WTC11 (cell line): Measurements from ENCODE around the gene TESK2. TPM values are rescaled to one million over a fixed set of nuclear protein-coding genes. Genes with fewer than 3 reads are reported as not detected.

Source experiments
- ATAC-seq: fragments of 200-7000 bp; cut with Tn5 transposase; 2 replicates; pipeline ENCODE4 v1.10.0; 2021; ENCODE audit warnings: mild to moderate bottlenecking, moderate library complexity
- CTCF ChIA-PET: fragments of 300-600 bp; sonication (Branson Sonifier 250); formaldehyde crosslinking; loops from one replicate; lab custom pipeline; 2021; ENCODE audit warnings: antibody characterized with exemption; lab: Charles Lee
- POLR2A ChIA-PET: fragments of 350-600 bp; sonication (Branson Sonifier 250); formaldehyde crosslinking; loops from one replicate; lab custom pipeline; 2021; ENCODE audit warnings: antibody characterized with exemption; lab: Charles Lee
- DNase-seq: peaks from one replicate; pipeline ENCODE4 v3.0.0; 2021; ENCODE audit warnings: low spot score
- H3K27ac Mint-ChIP-seq: 2 replicates; pipeline ENCODE4 v1.8.0; 2021; ENCODE audit warnings: mixed read lengths
- H3K27me3 Mint-ChIP-seq: 2 replicates; pipeline ENCODE4 v1.8.0; 2021; ENCODE audit warnings: low read depth, mild to moderate bottlenecking, moderate library complexity, mixed read lengths
- H3K36me3 Mint-ChIP-seq: 2 replicates; pipeline ENCODE4 v1.8.0; 2021; ENCODE audit warnings: mixed read lengths
- H3K4me1 Mint-ChIP-seq: 2 replicates; pipeline ENCODE4 v1.8.0; 2022; ENCODE audit warnings: mixed read lengths
- H3K4me3 Mint-ChIP-seq: 2 replicates; pipeline ENCODE4 v1.8.0; 2021; ENCODE audit warnings: mild to moderate bottlenecking, moderate library complexity, mixed read lengths
- H3K9me3 Mint-ChIP-seq: 2 replicates; pipeline ENCODE4 v1.8.0; 2021; ENCODE audit warnings: mixed read lengths
- CREM ChIP-seq: sonication (generic); formaldehyde crosslinking; IDR thresholded peaks from 2 replicates; pipeline ENCODE4 v1.8.1; 2022; ENCODE audit warnings: mild to moderate bottlenecking, missing genetic modification reagents, moderate library complexity
- E2F4 ChIP-seq: sonication (generic); formaldehyde crosslinking; IDR thresholded peaks from 2 replicates; pipeline ENCODE4 v1.8.1; 2022; ENCODE audit warnings: low read depth, mild to moderate bottlenecking, moderate library complexity, missing genetic modification reagents, borderline replicate concordance
- FOXK1 ChIP-seq: sonication (generic); formaldehyde crosslinking; IDR thresholded peaks from 2 replicates; pipeline ENCODE4 v1.8.0; 2022; ENCODE audit warnings: mild to moderate bottlenecking, moderate library complexity, missing genetic modification reagents
- HMGXB4 ChIP-seq: sonication (generic); formaldehyde crosslinking; IDR thresholded peaks from 2 replicates; pipeline ENCODE4 v1.8.1; 2023; ENCODE audit warnings: mild to moderate bottlenecking, moderate library complexity, missing genetic modification reagents
- MXD4 ChIP-seq: fragments of 250-450 bp; sonication (Bioruptor Pico); IDR thresholded peaks from 2 replicates; pipeline ENCODE4 v1.8.0; 2021; ENCODE audit warnings: mild to moderate bottlenecking, moderate library complexity, borderline replicate concordance
- NFATC4 ChIP-seq: fragments of 250-450 bp; sonication (Bioruptor Pico); IDR thresholded peaks from 2 replicates; pipeline ENCODE4 v1.9.0; 2021; ENCODE audit warnings: mild to moderate bottlenecking
- NR1H2 ChIP-seq: sonication (generic); formaldehyde crosslinking; IDR thresholded peaks from 2 replicates; pipeline ENCODE4 v1.9.0; 2021; ENCODE audit warnings: mild to moderate bottlenecking, moderate library complexity, missing genetic modification reagents
- SP1 ChIP-seq: sonication (generic); formaldehyde crosslinking; conservative IDR thresholded peaks from 2 replicates; pipeline ENCODE4 v1.8.1; 2022; ENCODE audit warnings: missing genetic modification reagents
- STAT6 ChIP-seq: sonication (generic); formaldehyde crosslinking; conservative IDR thresholded peaks from 2 replicates; pipeline ENCODE4 v1.8.1; 2023; ENCODE audit warnings: mild to moderate bottlenecking, low read depth, missing genetic modification reagents, moderate library complexity
- total RNA-seq: library from RNA; stranded (reverse); gene quantifications from 3 replicates; pipeline ENCODE4 v1.2.3, GENCODE V29; 2021
- TF ChIP-seq, protein P1 (sequence below): sonication (generic); formaldehyde crosslinking; IDR thresholded peaks from 2 replicates; pipeline ENCODE4 v1.8.1; 2022; ENCODE audit warnings: mild to moderate bottlenecking, missing genetic modification reagents, moderate library complexity, borderline replicate concordance
- TF ChIP-seq, protein P2 (sequence below): sonication (generic); formaldehyde crosslinking; IDR thresholded peaks from 2 replicates; pipeline ENCODE4 v1.8.1; 2022; ENCODE audit warnings: low read depth, missing genetic modification reagents, borderline replicate concordance
- TF ChIP-seq, protein P3 (sequence below): sonication (generic); formaldehyde crosslinking; IDR thresholded peaks from 2 replicates; pipeline ENCODE4 v1.8.1; 2023; ENCODE audit warnings: mild to moderate bottlenecking, missing genetic modification reagents, moderate library complexity
- TF ChIP-seq, protein P4 (sequence below): sonication (generic); formaldehyde crosslinking; conservative IDR thresholded peaks from 2 replicates; pipeline ENCODE4 v1.8.1; 2022; ENCODE audit warnings: mild to moderate bottlenecking, missing genetic modification reagents
- TF ChIP-seq, protein P5 (sequence below): sonication (generic); formaldehyde crosslinking; IDR thresholded peaks from 2 replicates; pipeline ENCODE4 v1.8.0; 2022; ENCODE audit warnings: mild to moderate bottlenecking, missing genetic modification reagents
- TF ChIP-seq, protein P6 (sequence below): fragments of 250-450 bp; sonication (Bioruptor Pico); IDR thresholded peaks from 2 replicates; pipeline ENCODE4 v1.9.0; 2021; ENCODE audit warnings: moderate library complexity, mild to moderate bottlenecking, inconsistent platforms, borderline replicate concordance

The TESK2 gene
- total RNA-seq, 1 experiment from 2014 or later: 13.3 TPM

DNA sequence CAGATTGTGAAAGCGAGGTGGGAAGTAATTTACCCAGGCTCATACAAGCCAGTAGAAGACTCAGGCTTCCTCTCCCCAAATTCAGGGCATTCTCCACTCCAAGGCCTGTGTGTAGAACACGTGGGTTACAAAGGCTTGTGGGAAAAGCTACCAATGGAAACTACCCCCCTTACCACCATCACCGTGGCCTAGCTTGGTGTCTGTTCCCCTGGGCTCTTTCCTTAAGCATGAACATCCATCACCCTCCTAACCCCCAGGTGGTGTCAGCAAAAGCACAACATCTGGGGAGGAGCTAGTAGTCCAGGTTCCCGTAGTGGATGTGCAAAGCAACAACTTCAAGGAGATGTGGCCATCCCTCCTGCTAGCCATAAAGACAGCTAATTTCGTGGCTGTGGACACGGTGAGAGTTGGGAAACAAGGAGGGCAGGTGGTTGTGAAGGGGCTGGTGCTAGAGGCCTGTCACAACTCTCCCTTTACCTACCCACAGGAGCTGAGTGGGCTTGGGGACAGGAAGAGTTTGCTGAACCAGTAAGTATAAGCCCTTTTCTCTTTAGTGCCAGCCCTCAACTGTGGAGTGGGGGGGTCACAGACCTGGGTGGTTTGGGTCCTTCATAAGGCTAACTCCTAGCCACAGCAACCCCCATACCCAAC, 150.0 kb downstream of the TESK2 start:
- TF ChIP-seq, protein P1, sequence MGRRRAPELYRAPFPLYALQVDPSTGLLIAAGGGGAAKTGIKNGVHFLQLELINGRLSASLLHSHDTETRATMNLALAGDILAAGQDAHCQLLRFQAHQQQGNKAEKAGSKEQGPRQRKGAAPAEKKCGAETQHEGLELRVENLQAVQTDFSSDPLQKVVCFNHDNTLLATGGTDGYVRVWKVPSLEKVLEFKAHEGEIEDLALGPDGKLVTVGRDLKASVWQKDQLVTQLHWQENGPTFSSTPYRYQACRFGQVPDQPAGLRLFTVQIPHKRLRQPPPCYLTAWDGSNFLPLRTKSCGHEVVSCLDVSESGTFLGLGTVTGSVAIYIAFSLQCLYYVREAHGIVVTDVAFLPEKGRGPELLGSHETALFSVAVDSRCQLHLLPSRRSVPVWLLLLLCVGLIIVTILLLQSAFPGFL (CRISPR knock-in tag): no peak
- TF ChIP-seq, protein P2, sequence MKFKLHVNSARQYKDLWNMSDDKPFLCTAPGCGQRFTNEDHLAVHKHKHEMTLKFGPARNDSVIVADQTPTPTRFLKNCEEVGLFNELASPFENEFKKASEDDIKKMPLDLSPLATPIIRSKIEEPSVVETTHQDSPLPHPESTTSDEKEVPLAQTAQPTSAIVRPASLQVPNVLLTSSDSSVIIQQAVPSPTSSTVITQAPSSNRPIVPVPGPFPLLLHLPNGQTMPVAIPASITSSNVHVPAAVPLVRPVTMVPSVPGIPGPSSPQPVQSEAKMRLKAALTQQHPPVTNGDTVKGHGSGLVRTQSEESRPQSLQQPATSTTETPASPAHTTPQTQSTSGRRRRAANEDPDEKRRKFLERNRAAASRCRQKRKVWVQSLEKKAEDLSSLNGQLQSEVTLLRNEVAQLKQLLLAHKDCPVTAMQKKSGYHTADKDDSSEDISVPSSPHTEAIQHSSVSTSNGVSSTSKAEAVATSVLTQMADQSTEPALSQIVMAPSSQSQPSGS: no peak
- TF ChIP-seq NFATC4 (CRISPR knock-in tag): no peak
- TF ChIP-seq, protein P3, sequence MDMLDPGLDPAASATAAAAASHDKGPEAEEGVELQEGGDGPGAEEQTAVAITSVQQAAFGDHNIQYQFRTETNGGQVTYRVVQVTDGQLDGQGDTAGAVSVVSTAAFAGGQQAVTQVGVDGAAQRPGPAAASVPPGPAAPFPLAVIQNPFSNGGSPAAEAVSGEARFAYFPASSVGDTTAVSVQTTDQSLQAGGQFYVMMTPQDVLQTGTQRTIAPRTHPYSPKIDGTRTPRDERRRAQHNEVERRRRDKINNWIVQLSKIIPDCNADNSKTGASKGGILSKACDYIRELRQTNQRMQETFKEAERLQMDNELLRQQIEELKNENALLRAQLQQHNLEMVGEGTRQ (CRISPR knock-in tag): no peak
- no peak for TF ChIP-seq STAT6 (CRISPR knock-in tag)
- TF ChIP-seq, protein P4, sequence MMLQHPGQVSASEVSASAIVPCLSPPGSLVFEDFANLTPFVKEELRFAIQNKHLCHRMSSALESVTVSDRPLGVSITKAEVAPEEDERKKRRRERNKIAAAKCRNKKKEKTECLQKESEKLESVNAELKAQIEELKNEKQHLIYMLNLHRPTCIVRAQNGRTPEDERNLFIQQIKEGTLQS (CRISPR knock-in tag): no peak
- no peak for ATAC-seq
- Mint-ChIP-seq H3K27me3 (no peaks in the 10 kb centered on the region), H3K27ac (peak overlapping the region; percentile 97), H3K36me3 (peaks cover 34% of the 10 kb centered on the region), H3K9me3 (peaks cover 4% of the 10 kb centered on the region), H3K4me1 (peaks cover 23% of the 10 kb centered on the region), H3K4me3 (peak overlapping the region; percentile 100)
- POLR2A ChIA-PET: interaction anchor here (1.0 to 3.6 kb wide), 13 partner anchors 8 to 327 kb away, joined by 3 to 54 read pairs (median 7); partner anchors contain the start of genes CCDC163, HPDL, MMACHC and PRDX1
- no peak for DNase-seq
- CTCF ChIA-PET: interaction anchor here (0.5 to 5.1 kb wide), 9 partner anchors 13 to 326 kb away, joined by 3 to 47 read pairs (median 8); partner anchors contain the start of genes CCDC163, HPDL, MMACHC and TESK2

DNA sequence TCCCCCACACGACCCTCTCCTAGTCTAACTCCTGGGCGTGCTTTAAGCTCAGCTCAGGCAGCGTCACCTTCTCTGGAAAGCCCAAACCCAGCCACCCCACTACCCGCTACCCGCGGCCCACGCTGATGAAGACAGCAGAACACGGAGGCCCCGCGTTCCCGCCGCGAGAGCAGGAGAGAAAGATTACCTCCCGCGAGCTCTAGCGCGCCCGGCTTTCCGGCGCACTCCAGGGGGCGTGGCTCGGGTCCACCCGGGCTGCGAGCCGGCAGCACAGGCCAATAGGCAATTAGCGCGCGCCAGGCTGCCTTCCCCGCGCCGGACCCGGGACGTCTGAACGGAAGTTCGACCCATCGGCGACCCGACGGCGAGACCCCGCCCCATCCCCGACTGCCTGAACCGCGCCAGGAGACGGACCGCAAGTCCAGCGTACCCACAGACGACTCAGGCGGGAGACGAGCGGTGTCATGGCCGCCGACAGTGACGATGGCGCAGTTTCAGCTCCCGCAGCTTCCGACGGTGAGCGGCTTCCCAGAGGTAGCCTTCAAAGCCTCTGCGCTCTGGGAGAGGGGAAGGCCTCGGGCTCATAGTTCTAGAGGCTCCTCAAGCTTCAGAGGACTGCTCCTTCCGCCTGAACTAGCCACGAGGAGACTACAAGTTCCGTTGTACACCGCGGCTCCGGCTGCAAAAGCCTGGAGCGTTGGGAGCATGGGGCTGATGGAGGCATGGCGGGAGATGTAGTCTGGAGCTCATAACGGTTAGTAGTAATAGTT, 151.0 kb downstream of the TESK2 start, which contains the start of the genes MUTYH and TOE1:
Gene MUTYH (minus strand): TSS at position 652 of the 770 bp plus-strand sequence. CDS start 5,935 bp downstream, outside the sequence.
Gene TOE1 (plus strand): TSS at position 382 of the 770 bp plus-strand sequence. CDS start 83 bp downstream, at position 465.
- Mint-ChIP-seq H3K27ac (peak within 1 kb of the TSS; percentile 99), H3K4me3 (peak within 1 kb of the TSS; percentile 100), H3K9me3 (peaks cover 4% of the 10 kb centered on the region), H3K36me3 (peaks cover 34% of the 10 kb centered on the region), H3K27me3 (no peaks in the 10 kb centered on the region), H3K4me1 (peaks cover 32% of the 10 kb centered on the region)
- peak; percentile 98 for DNase-seq
- peak; percentile 93 for ATAC-seq
- ChIA-PET POLR2A (interaction anchor here (0.9 to 3.6 kb wide), 17 partner anchors 7 to 329 kb away, joined by 3 to 54 read pairs (median 5); partner anchors contain the start of genes CCDC163, HECTD3, HPDL and MMACHC), CTCF (interaction anchor here (0.9 to 5.1 kb wide), 13 partner anchors 12 to 325 kb away, joined by 3 to 47 read pairs (median 7); partner anchors contain the start of genes CCDC163, HPDL, MMACHC and TESK2)
- TF ChIP-seq NR1H2 (CRISPR knock-in tag) (no peak), SP1 (CRISPR knock-in tag) (peak; percentile 92), MXD4 (CRISPR knock-in tag) (no peak), CREM (CRISPR knock-in tag) (0 out of 2 replicates have a peak, but pooled peaks have one; percentile 55), E2F4 (CRISPR knock-in tag) (peak; percentile 84), HMGXB4 (CRISPR knock-in tag) (peak; percentile 43; the same call in 1 of the 2 replicates), FOXK1 (CRISPR knock-in tag) (peak; percentile 67)
- TF ChIP-seq, protein P1 (CRISPR knock-in tag): no peak
- TF ChIP-seq, protein P5, sequence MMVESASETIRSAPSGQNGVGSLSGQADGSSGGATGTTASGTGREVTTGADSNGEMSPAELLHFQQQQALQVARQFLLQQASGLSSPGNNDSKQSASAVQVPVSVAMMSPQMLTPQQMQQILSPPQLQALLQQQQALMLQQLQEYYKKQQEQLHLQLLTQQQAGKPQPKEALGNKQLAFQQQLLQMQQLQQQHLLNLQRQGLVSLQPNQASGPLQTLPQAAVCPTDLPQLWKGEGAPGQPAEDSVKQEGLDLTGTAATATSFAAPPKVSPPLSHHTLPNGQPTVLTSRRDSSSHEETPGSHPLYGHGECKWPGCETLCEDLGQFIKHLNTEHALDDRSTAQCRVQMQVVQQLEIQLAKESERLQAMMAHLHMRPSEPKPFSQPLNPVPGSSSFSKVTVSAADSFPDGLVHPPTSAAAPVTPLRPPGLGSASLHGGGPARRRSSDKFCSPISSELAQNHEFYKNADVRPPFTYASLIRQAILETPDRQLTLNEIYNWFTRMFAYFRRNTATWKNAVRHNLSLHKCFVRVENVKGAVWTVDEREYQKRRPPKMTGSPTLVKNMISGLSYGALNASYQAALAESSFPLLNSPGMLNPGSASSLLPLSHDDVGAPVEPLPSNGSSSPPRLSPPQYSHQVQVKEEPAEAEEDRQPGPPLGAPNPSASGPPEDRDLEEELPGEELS (CRISPR knock-in tag): peak; percentile 30
- TF ChIP-seq, protein P6, sequence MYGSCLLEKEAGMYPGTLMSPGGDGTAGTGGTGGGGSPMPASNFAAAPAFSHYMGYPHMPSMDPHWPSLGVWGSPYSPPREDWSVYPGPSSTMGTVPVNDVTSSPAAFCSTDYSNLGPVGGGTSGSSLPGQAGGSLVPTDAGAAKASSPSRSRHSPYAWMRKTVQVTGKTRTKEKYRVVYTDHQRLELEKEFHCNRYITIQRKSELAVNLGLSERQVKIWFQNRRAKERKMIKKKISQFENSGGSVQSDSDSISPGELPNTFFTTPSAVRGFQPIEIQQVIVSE: no peak
